COR-L47 (cell line): ENCODE results near the gene GATD1.
A peak's percentile ranks its signal among the peaks of the same experiment; 100 is the strongest.

Experiments used
- DNase-seq: peaks from one replicate; lab custom pipeline; 2025; lab: John Stamatoyannopoulos, UW

Gene GATD1

DNA sequence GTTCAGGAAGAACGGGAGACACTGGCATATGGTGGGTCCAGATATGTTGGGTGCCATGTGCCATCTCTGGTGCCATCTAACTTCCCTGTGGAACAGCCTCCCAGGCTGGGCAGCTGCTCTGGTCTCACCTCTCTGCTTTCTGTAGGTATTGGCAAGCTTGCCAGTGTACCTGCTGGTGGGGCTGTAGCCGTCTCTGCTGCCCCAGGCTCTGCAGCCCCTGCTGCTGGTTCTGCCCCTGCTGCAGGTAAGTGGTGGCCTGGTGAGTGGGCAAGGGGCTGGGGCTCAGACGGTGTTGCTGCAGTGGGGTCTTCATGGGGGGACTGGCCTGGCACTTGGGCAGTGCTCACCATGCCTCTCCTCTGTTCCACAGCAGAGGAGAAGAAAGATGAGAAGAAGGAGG, 35.1 kb upstream of the GATD1 start:
- DNase-seq, result no peak

DNA sequence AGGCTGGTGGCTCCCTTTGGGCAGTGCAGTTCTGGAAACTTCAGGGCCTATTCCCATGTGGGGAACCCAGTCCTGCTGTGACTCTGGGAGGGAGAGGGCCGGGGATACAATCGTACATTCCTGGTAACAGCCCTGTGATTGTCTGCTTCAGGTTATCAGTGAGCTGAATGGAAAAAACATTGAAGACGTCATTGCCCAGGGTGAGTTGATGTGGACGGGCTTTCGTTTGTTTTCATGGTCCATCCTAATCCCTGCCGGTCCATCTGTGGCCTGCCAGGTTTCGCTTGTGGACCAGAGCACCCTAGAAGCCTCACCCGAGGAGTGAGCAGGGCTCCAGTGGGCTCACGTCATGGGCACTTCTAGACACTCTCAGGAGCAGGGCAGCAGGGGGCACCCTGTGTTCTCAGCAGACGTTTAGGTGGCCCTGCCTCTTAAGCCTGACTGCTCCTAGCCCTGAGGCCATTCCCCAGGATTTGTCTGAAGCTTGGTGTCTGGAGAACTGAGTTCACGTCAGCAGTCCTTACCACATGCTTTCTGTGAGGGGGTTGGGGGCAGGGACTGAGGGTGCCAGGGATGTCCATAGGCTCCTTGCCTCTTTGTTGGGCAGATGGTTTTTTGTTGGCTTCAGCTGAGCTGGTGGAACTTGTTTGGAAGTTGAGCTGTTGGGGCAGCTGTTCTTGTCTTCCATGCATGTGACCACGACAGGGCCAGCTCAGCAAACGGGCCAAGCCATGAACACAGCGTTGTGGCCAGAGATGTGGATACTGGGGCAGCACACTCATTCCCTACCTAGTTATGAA, 34.4 kb upstream of the GATD1 start:
- no peak for DNase-seq

- DNase-seq, result no peak
These were observed 32.8 kb upstream of the GATD1 start for GRCh38 chr11:810040-810567.

DNA sequence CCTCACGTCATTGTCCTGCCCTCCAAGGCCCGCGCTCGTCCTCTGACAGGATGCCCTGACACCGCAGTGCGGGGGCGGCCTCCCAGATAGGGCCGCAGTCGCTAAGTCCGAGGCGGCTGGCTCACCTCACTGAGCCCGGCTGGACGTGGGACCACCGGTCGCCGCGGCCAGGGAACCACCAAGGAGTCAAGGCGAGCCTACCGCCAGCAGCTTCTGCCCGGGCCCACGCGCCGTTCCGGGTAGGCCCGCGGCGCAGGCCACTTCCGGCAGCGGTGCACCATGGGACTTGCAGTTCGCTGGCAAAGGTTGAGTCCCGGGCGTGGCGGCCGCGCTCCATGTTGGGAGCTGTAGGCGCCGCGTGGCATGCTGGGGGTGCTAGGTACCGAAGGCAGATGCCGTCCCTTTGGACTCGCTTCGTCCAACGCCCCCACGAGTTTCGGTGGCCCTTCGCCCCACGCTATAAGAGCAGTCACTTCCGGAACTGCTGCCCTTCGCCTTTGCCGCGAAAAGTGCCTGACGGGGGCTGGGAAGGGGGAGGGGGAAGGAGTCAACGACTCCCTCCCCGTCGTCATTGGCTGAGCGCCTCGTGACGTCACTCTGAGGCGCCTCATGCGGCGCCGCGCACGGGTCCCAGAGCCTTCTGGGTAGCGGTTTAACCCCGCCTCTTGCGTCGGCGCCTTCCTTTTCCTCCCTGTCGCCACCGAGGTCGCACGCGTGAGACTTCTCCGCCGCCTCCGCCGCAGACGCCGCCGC, 32.2 kb upstream of the GATD1 start, which contains the start of gene RPLP2:
RPLP2 (plus strand) TSS at position 681 of the 753 bp plus-strand sequence. CDS start 268 bp downstream, outside the sequence.
- peak; percentile 96 for DNase-seq

GRCh38 chr11:808427-809286, 31.4 kb upstream of the GATD1 start:
- no peak for DNase-seq

- DNase-seq, result no peak
These were observed 27.3 kb upstream of the GATD1 start for GRCh38 chr11:804599-804964.

- peak; percentile 58 for DNase-seq
These were observed 26.7 kb upstream of the GATD1 start for GRCh38 chr11:803770-804598.

- no peak for DNase-seq
These were observed 26.1 kb upstream of the GATD1 start for GRCh38 chr11:803467-803742.

DNA sequence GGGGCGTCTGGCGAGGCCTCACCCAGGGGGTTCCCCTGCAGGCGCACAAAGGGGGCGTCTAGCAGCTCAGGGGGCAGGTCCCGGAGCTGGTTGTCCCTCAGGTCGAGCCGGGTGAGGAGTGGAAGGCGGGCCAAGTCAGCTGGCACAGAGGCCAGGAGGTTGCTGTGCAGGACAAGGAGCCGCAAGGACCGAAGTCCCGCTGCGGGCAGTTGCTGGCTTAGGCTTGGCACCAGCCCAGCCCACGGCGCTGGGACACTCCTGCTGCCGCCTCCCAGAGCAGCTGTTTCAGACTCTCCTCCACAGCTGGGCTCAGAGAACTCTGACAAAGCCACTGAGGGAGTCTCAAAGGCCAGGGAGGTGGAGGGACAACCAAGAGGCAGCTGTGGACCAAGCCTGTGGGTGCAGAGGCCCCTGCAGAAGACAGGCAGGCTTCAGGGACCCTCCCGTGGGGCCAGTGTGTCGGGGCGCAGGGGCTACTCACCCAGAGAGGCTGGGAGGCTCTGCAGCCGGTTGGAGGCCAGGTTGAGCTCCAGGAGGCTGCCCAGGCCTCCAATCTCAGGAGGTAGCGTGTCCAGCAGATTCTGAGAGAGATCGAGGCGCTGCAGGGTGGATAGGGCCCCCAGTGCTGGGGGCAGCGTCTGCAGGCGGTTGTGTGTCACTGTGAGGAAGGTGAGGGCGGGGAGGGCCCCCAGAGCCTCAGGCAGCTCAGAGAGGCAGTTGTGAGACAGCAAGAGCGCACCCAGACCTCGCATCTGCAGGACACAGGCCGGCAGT, 25.6 kb upstream of the GATD1 start:
- DNase-seq, result no peak

- DNase-seq, result no peak
These were observed 24.8 kb upstream of the GATD1 start for GRCh38 chr11:802018-802617.

GRCh38 chr11:801097-801780, 24.0 kb upstream of the GATD1 start:
- no peak for DNase-seq

DNA sequence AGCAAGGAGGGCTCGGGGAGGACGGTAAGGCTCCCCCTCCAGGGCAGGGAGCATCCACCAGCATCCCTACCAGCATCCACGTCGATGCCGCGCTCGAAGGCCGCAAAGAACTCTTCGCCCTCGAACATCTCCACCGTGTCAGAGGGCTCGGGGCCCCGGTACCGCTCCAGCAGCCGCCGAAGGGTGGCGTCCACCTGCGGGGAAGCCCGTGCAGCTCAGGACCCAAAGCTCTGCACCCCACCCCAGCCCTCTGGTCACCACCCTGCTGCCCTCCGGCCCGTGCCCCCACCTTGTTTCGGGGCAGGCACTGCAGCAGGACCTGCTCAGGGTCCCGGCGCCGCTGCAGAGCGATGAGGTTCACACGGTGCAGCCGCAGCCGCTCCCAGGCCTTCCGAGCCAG, 23.2 kb upstream of the GATD1 start:
- DNase-seq, result no peak

DNA sequence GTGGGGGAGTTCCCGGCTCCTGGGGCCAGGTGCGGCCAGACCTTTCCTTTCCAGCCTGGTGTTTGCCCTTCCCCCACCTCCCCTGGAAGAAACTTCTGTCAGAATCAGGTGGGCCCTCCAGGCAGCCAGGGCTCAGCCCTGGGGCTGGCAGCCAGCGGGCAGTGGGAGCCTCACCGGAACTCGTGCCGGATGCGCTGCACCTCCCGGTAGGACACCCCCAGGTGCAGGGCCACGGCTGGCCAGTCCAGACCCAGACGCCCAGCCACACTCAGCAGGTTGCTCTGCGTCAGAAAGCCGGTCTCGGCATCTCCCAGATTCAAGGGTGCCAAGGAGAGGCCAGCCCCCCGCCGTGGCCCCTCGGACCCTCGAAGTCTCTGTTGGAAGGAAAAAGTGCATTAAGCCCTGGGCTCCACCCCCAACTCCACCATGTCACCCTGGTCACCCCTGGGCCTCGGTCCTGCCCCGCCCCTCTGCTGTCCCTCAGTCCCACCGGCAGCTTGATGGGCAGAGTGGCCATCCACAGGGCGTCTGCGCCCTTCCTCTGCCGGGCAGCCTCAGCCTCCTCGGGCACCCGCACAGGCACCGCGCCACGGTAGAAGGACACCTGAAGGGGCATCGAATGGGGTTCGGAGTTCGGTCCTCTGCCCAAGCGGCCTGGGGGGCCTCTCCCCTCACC, 22.5 kb upstream of the GATD1 start:
- no peak for DNase-seq

DNA sequence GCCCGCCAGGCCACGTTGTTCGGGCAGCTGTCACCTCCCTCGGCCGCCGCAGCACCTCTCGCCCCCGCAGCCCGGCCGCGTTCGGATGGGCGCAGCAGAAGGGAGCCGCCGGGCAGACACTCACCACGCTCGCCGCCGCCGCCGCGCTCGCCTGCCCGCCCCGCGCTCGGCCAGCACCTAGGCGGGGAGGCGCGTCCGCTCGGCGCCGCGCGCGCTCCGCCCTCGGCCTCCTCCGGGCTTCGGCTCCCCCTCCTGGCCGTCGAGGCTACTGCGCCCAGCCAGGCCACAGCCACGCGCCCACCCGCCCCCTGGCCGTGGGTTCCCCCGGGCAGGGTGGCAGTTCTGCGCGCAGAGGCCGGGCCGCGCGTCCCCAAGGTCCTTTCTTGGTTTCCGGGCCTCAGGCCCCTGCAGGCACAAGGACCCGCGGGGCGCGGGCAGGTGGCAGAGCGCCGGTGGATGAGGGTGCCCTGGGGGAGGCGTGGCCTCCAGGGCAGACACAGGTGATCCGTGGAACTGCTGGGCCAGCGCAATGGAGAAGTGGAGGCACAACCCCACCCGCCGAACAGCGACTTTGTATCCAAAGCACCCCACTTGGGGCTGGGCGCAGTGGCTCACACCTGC, 20.9 kb upstream of the GATD1 start, which contains the start of gene SLC25A22:
SLC25A22 (minus strand) TSS at position 189 of the 621 bp plus-strand sequence. CDS start 3,275 bp downstream, outside the sequence.
- peak; percentile 73 for DNase-seq

DNA sequence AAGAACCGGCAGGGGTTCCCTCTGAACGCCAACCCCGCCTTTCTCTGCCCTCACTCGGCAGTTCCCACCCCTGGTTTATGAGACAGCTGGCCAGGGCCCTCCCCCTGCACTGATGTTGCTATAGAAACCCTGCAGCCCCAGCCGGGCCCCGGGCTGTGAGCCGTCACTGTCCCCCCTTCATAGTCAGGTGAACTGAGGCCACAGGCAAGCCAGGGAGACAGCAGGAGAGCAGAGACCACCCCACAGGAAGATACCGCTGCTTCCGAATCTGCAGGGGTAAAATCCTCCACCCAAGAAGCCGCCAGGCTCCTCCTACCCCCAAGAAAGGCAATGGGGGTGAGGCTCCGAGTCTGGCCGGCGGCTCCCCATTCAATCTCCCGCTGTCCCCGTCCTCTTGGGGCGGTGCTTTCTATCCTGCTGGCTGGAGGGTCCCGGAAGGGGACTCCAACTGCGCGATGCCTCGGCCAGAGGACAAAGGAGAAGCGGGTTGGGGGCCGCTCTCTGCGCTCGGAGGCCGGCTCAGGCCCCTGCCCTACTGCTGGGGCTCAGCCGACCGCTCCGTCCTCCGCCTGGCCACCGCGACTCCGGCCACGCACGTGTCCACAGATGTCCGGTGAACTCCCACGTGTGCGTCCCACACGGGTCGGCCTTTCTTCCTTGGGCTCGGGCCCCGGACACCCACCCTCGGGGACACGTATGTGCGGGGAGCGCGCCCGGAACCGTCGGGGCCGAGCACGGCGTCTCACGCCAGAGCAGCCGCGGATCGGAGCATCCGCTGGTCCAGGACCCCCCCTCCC, 20.2 kb upstream of the GATD1 start:
- peak; percentile 89 for DNase-seq

DNA sequence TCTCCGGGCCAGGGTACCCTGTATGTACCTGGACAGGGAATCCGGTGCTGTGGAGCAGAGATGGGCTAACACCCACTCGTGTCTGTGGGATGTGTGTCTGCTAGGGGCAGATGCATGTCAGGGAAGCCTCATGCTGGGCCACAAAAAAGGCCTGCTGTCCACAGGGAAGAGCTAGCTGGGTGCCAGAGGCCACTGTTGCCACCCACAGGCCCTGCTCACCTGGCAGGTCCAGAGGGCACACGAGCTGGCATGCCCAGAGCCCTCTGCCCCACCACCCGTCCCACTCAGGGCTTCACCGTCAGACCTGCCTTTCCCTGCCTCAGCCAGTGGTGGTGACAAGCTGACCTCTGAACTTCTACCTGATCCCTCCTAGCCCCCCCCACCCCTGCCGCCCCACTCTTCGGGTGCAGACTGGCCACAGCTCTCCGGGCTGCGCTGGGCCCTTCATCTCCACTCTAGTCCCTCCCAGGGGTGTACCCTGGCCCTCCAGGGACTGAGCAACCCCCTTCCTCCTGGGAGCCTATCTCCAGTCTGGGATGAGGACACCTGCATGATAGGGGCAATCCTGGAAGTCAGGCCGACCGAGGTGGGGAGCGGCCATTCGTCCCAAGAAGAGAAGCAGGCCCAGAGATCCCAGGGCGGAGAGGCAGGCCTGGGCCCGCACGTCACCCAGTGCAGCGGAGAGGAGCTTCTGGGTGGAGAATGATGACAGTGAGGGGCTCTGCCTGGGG, 19.4 kb upstream of the GATD1 start:
- no peak for DNase-seq
